OCI-LY3 (cell line): Measurements from ENCODE around the gene ZC3H18.

Source experiments
- H2AFZ ChIP-seq: fragments of 200-600, 300-600 bp; shearing (Covaris generic); 2 replicates; pipeline ENCODE4 v1.6.0; 2014; ENCODE audit warnings: antibody characterized with exemption, low read depth, low read length
- H3K27ac ChIP-seq: fragments of 200-600, 300-600 bp; sonication (generic); 2 replicates; pipeline ENCODE4 v1.5.1; 2014; ENCODE audit warnings: mild to moderate bottlenecking, low read length, moderate library complexity, mixed read lengths
- H3K27me3 ChIP-seq: fragments of 200-600, 300-600 bp; sonication (generic); 2 replicates; pipeline ENCODE4 v1.6.1; 2014; ENCODE audit warnings: low read depth, low read length, mixed read lengths
- H3K36me3 ChIP-seq: fragments of 200-600, 300-600 bp; sonication (generic); replicated peaks from 2 replicates; pipeline ENCODE3; 2014; ENCODE audit warnings: low read depth, low read length, mixed read lengths
- H3K4me1 ChIP-seq: fragments of 300-600, 200-600 bp; sonication (generic); 2 replicates; pipeline ENCODE4 v1.6.1; 2014; ENCODE audit warnings: low read length, mixed read lengths
- H3K4me2 ChIP-seq: fragments of 200-600, 300-600 bp; sonication (generic); 2 replicates; pipeline ENCODE4 v1.6.1; 2014; ENCODE audit warnings: low read length, mixed read lengths
- H3K4me3 ChIP-seq: fragments of 300-600, 200-600 bp; sonication (generic); 2 replicates; pipeline ENCODE4 v1.5.1; 2014; ENCODE audit warnings: antibody characterized with exemption, mild to moderate bottlenecking, low read length, moderate library complexity
- H3K79me2 ChIP-seq: fragments of 300-600, 200-600 bp; shearing (Covaris generic); 2 replicates; pipeline ENCODE4 v1.6.1; 2014; ENCODE audit warnings: mild to moderate bottlenecking, low read length, mixed read lengths
- H3K9ac ChIP-seq: fragments of 300-600, 200-600 bp; shearing (Covaris generic); 2 replicates; pipeline ENCODE4 v1.6.0; 2014; ENCODE audit warnings: mild to moderate bottlenecking, low read length, moderate library complexity
- H3K9me3 ChIP-seq: fragments of 200-600, 300-600 bp; shearing (Covaris generic); 2 replicates; pipeline ENCODE4 v1.6.1; 2014; ENCODE audit warnings: low read length, mixed read lengths; ENCODE audit not compliant: insufficient read depth
- H4K20me1 ChIP-seq: fragments of 200-600, 300-600 bp; sonication (generic); 2 replicates; pipeline ENCODE4 v1.6.1; 2016; ENCODE audit warnings: low read length, mixed read lengths; ENCODE audit not compliant: insufficient read depth
- CTCF ChIP-seq: fragments of 200-600, 300-600 bp; sonication (generic); IDR thresholded peaks from 2 replicates; pipeline ENCODE4 v1.5.1; 2014; ENCODE audit warnings: antibody characterized with exemption, low read length, low read depth
- EZH2phosphoT487 ChIP-seq: fragments of 200-600 bp; shearing (Covaris generic); IDR thresholded peaks from 2 replicates; pipeline ENCODE4 v1.6.1; 2018; ENCODE audit warnings: antibody characterized with exemption, mixed run types, low read depth

ZC3H18 gene

GRCh38 chr16:88651989-88652761 is 82.0 kb downstream of the ZC3H18 start:
- Histone ChIP-seq H3K4me2 (peak overlapping the region; percentile 99), H4K20me1 (peaks cover 34% of the 10 kb centered on the region), H3K36me3 (peaks cover 52% of the 10 kb centered on the region), H2AFZ (no peak overlapping the region), H3K9ac (peak overlapping the region; percentile 98), H3K9me3 (no peaks in the 10 kb centered on the region), H3K4me3 (peak overlapping the region; percentile 99), H3K79me2 (peaks cover 36% of the 10 kb centered on the region), H3K27me3 (no peaks in the 10 kb centered on the region), H3K4me1 (peaks cover 34% of the 10 kb centered on the region), H3K27ac (peak overlapping the region; percentile 97)
- TF ChIP-seq EZH2phosphoT487 = no peak
- no peak for TF ChIP-seq CTCF

- Histone ChIP-seq H3K4me2 (no peak overlapping the region), H3K79me2 (peaks cover 34% of the 10 kb centered on the region), H3K4me1 (peaks cover 34% of the 10 kb centered on the region), H3K9ac (no peak overlapping the region), H3K36me3 (peaks cover 57% of the 10 kb centered on the region), H3K27me3 (no peaks in the 10 kb centered on the region), H3K27ac (no peak overlapping the region), H4K20me1 (peaks cover 34% of the 10 kb centered on the region), H3K9me3 (no peaks in the 10 kb centered on the region), H3K4me3 (no peak overlapping the region), H2AFZ (no peak overlapping the region)
- TF ChIP-seq CTCF = no peak
- no peak for TF ChIP-seq EZH2phosphoT487
Measured at GRCh38 chr16:88652762-88653063, 82.5 kb downstream of the ZC3H18 start.

GRCh38 chr16:88653101-88653500 is 82.9 kb downstream of the ZC3H18 start:
- Histone ChIP-seq H3K4me3 (no peak overlapping the region), H3K27me3 (no peaks in the 10 kb centered on the region), H3K27ac (no peak overlapping the region), H2AFZ (no peak overlapping the region), H3K36me3 (peaks cover 56% of the 10 kb centered on the region), H3K79me2 (peaks cover 33% of the 10 kb centered on the region), H3K4me1 (peaks cover 30% of the 10 kb centered on the region), H3K9ac (no peak overlapping the region), H3K9me3 (no peaks in the 10 kb centered on the region), H3K4me2 (no peak overlapping the region), H4K20me1 (peaks cover 32% of the 10 kb centered on the region)
- no peak for TF ChIP-seq CTCF
- TF ChIP-seq EZH2phosphoT487 = no peak

- Histone ChIP-seq H3K9me3 (no peaks in the 10 kb centered on the region), H3K79me2 (peaks cover 31% of the 10 kb centered on the region), H4K20me1 (peaks cover 30% of the 10 kb centered on the region), H3K27me3 (no peaks in the 10 kb centered on the region), H3K4me3 (no peak overlapping the region), H3K27ac (no peak overlapping the region), H3K4me1 (peaks cover 23% of the 10 kb centered on the region), H3K9ac (no peak overlapping the region), H3K36me3 (peaks cover 55% of the 10 kb centered on the region), H2AFZ (no peak overlapping the region), H3K4me2 (no peak overlapping the region)
- TF ChIP-seq CTCF (no peak), EZH2phosphoT487 (no peak)
Measured at GRCh38 chr16:88653596-88654362, 83.6 kb downstream of the ZC3H18 start.
